ENCODE results near the gene TSTD2.

The TSTD2 gene

DNA sequence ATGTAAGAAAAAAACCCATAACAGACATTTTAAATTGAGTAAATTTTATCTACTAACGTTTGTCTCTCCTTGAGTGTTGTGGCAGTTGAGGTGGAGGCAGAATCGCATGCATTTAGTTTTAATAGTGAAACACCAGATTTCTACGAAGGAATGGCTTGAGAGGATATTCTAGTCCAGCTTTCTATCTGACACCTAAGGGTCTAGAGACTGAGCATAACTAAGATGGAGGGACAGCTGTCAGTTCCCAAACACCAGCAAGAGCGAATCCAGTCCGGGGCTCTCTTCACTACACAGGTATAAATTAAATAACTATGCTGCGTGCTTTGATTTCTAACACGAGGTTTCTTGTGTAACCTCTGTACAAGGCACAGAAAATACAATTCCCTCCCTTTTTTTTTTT is 1.9 kb upstream of the TSTD2 start:
- DNase-seq (ENCODE audit: low read depth) = no peak
- H3K4me3 ChIP-seq (ENCODE audit: low read depth, low read length) = peak overlapping the region; percentile 70; the same call in 1 of the 2 replicates
- TF ChIP-seq, protein P1, sequence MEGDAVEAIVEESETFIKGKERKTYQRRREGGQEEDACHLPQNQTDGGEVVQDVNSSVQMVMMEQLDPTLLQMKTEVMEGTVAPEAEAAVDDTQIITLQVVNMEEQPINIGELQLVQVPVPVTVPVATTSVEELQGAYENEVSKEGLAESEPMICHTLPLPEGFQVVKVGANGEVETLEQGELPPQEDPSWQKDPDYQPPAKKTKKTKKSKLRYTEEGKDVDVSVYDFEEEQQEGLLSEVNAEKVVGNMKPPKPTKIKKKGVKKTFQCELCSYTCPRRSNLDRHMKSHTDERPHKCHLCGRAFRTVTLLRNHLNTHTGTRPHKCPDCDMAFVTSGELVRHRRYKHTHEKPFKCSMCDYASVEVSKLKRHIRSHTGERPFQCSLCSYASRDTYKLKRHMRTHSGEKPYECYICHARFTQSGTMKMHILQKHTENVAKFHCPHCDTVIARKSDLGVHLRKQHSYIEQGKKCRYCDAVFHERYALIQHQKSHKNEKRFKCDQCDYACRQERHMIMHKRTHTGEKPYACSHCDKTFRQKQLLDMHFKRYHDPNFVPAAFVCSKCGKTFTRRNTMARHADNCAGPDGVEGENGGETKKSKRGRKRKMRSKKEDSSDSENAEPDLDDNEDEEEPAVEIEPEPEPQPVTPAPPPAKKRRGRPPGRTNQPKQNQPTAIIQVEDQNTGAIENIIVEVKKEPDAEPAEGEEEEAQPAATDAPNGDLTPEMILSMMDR (IDR thresholded peaks at IDR 0.05; ENCODE audit: low read depth, low read length, missing control alignments) = no peak

DNA sequence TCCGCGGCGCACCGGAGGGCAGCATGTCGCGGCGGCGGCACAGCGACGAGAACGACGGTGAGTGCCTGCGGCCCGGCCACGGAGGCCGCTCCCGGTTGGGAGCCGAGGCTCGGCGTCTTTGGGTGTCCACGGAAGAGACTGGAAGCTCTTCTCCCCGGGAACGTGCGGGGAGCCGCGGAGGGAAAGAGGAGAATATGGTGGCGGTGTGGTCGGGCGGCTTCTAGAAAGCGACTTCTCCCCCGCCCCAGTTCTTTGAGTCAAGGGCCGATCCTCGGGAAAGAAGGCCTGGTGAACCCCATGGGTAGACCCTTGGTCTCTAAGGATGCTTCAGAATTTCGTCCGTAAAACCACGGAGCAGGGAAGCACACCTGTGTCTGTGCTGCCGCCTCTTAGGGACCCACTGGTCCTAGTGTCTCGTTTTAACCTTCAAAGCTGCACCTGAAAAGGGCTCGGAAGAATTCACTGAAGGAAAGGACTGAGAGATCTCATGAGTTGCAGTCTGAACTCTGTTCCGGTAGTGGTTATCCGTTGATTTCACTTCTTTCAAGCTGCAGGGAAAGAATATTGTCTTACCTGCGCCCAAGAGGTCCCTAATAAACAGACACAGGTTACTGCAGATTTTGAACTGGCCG is 807 bp upstream of the TSTD2 start:
- TF ChIP-seq, protein P1 (IDR thresholded peaks at IDR 0.05; ENCODE audit: low read depth, low read length, missing control alignments) = no peak
- peak overlapping the region; percentile 70 for H3K4me3 ChIP-seq (ENCODE audit: low read depth, low read length)
- DNase-seq (ENCODE audit: low read depth) = no peak

DNA sequence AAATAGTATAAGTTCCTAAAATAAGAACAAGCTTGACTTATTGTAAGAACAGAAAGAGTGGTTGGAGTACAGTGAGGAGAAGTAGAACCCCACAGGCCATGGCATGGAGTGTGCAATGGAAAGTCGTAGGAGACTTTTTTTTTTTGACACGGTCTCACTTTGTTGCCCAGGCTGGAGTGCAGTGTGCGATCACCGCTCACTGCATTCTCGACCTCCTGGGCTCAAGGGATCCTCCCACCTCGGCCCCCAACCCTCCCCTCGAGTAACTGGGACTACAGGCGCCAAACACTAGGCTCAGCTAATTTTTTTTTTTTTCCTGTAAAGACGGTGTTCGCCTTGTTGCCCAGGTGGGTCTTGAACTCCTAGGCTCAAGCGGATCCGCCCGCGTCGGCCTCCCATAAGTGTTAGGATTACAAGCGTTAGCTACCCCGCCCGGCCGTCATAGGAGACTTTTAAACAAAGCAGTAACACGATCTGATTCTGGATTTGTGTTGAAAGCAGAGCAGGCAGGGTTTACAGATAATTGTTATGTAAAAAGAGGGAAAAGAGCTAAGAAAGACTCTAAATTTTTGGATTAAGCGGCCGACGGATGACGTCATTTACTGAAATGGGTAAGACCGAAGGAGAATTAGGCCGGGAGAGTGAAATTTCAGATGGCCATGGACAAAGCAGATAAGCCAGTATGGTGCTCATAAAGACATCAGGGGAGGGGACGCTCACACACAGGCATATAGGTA is 752 bp downstream of the TSTD2 start:
- peak; percentile 26 for DNase-seq (ENCODE audit: low read depth)
- TF ChIP-seq, protein P1 (IDR thresholded peaks at IDR 0.05; ENCODE audit: low read depth, low read length, missing control alignments) = no peak
- H3K4me3 ChIP-seq (ENCODE audit: low read depth, low read length) = peak overlapping the region; percentile 70

DNA sequence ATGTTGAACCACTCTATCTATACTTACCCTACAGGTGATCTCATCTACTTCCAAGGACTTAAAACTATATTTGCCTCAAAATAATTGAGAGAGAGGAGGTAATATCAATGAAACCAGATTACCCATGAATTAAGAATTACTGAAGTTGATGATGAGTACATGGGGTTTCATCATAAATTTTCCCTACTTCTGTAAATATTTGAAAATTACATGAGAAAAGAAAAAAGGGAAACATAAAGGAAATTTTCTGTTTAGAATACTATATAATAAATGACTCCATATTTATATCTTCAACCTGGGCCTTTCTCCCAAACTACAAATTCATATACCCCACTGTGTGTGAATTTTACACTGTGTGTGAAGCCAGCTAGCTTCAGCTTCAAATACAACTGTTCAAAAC is 2.6 kb downstream of the TSTD2 start:
- TF ChIP-seq, protein P1 (IDR thresholded peaks at IDR 0.05; ENCODE audit: low read depth, low read length, missing control alignments) = no peak
- no peak for DNase-seq (ENCODE audit: low read depth)
- H3K4me3 ChIP-seq (ENCODE audit: low read depth, low read length) = no peak overlapping the region

DNA sequence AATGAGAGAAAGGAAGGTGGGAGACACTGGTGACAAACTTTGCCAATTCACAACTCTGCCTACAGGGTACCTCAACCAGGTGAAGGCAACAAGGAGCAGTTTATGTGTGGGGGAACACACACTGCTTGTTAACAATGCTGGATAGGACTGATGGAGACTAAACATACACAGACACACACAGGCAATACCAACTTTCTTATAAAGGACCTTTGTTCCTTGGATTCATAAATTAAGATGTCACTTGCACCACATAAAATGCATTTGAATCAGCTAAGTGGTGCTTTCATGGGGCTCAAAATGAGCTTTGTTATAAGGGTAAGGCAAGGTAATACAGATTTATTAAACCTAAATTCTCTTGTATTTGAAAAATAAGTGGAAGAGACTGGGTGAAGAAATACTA is 4.0 kb downstream of the TSTD2 start:
- TF ChIP-seq, protein P1 (IDR thresholded peaks at IDR 0.05; ENCODE audit: low read depth, low read length, missing control alignments) = no peak
- H3K4me3 ChIP-seq (ENCODE audit: low read depth, low read length) = no peak overlapping the region
- no peak for DNase-seq (ENCODE audit: low read depth)

DNA sequence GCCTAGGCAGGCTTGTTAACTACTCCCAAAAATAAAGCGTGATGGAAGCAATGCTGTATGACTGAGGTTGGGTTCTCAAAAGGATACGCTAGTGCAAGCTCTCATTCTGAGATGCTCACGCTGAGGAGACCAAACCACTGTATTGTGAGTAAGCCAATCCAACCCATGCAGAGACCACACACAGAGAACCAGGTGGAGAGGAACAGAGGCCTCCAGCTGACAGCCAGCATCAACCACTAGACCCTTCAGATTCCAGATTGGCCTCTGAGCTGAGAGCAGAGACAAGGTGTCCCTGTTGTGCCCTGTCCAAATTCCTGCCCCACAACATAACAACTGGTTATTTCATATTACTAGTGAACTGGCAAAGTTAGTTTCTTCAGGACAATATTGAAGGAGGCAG is 4.5 kb downstream of the TSTD2 start:
- H3K4me3 ChIP-seq (ENCODE audit: low read depth, low read length) = no peak overlapping the region
- no peak for DNase-seq (ENCODE audit: low read depth)
- TF ChIP-seq, protein P1 (IDR thresholded peaks at IDR 0.05; ENCODE audit: low read depth, low read length, missing control alignments) = no peak
